ENCODE results near the gene PITX2.

Gene PITX2

DNA sequence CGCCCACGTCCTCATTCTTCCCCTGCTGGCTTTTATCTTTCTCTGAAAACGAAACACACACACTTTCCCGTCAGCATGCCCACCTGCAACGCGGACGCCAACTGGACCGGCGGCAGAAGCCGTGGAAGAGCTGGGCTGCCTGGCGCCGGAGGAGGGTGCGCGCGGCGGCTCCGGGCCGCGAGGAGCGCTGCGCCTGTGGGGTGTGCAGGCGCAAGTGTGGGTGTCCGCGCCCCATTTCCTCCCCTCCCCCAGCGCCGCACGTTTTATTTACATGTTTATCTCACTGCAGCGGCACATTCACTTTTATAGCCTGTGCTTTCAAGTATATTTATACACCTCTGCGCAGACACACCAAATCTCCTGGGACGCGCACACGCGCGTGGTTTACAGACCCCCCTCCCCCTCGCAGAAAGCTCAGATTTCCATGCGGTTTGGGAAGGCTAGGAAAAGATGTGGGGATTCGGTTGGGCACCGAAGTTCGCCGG lies 1.5 kb downstream of the PITX2 start:
- H3K9me2 ChIP-seq (ENCODE audit: low read depth, low read length), result no peaks in the 10 kb centered on the region
- H3K27ac ChIP-seq (ENCODE audit: low read depth, low read length, poor library complexity, severe bottlenecking), result no peak overlapping the region
- TF ChIP-seq, protein P1, sequence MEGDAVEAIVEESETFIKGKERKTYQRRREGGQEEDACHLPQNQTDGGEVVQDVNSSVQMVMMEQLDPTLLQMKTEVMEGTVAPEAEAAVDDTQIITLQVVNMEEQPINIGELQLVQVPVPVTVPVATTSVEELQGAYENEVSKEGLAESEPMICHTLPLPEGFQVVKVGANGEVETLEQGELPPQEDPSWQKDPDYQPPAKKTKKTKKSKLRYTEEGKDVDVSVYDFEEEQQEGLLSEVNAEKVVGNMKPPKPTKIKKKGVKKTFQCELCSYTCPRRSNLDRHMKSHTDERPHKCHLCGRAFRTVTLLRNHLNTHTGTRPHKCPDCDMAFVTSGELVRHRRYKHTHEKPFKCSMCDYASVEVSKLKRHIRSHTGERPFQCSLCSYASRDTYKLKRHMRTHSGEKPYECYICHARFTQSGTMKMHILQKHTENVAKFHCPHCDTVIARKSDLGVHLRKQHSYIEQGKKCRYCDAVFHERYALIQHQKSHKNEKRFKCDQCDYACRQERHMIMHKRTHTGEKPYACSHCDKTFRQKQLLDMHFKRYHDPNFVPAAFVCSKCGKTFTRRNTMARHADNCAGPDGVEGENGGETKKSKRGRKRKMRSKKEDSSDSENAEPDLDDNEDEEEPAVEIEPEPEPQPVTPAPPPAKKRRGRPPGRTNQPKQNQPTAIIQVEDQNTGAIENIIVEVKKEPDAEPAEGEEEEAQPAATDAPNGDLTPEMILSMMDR (IDR thresholded peaks at IDR 0.05; ENCODE audit: low read length), result no peak
- TF ChIP-seq EZH2 (IDR thresholded peaks at IDR 0.05; ENCODE audit: borderline replicate concordance, low read length), result no peak
- no peak overlapping the region for H3K4me2 ChIP-seq (ENCODE audit: low read length)
- H3F3A ChIP-seq (ENCODE audit: insufficient read depth, low read length), result no peaks in the 10 kb centered on the region
- no peaks in the 10 kb centered on the region for H3K36me3 ChIP-seq (ENCODE audit: insufficient read depth, low read length)
- H2AFZ ChIP-seq (ENCODE audit: low read length), result no peak overlapping the region
- H3K4me3 ChIP-seq (ENCODE audit: low read depth, low read length, poor library complexity, severe bottlenecking), result no peak overlapping the region
- no peak overlapping the region for H3K9ac ChIP-seq (ENCODE audit: low read length)
- no peaks in the 10 kb centered on the region for H3K4me1 ChIP-seq (ENCODE audit: insufficient read depth, low read length, severe bottlenecking)
- H3K27me3 ChIP-seq (ENCODE audit: insufficient read depth, low read length), result no peaks in the 10 kb centered on the region
- no peaks in the 10 kb centered on the region for H3K79me2 ChIP-seq (ENCODE audit: insufficient read depth, low read length)
- H4K20me1 ChIP-seq (ENCODE audit: insufficient read depth, low read length), result no peaks in the 10 kb centered on the region
- no peaks in the 10 kb centered on the region for H3K9me3 ChIP-seq (ENCODE audit: low read length)

DNA sequence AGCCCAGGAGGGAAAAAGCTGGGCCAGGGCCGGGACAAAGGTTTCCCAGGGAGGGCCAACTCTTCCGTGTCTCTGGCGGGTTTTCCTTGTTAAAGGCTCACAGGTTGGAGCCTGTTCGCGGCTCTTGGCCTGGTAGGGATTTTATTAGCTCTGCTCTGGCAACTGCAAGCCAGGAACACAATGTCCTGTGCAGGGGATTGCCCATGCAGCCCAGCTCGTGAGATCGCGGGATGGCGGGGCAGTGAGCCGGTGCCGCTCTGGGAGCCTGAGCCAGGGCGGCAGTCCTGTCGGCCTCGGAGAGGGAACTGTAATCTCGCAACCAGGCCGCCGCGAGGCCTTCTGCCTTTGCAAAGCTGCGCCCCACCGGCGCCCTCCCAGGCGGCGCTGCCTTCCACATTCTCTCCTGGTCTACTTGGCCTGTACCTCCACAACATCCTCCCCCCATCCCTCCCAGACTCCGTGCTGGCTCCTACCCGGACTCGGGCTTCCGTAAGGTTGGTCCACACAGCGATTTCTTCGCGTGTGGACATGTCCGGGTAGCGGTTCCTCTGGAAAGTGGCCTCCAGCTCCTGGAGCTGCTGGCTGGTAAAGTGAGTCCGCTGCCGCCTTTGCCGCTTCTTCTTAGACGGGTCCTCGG lies 2.1 kb downstream of the PITX2 start:
- H4K20me1 ChIP-seq (ENCODE audit: insufficient read depth, low read length), result no peaks in the 10 kb centered on the region
- H3K9ac ChIP-seq (ENCODE audit: low read length), result no peak overlapping the region
- H3K4me2 ChIP-seq (ENCODE audit: low read length), result no peak overlapping the region
- H3K4me1 ChIP-seq (ENCODE audit: insufficient read depth, low read length, severe bottlenecking), result no peaks in the 10 kb centered on the region
- H3K79me2 ChIP-seq (ENCODE audit: insufficient read depth, low read length), result no peaks in the 10 kb centered on the region
- H3K4me3 ChIP-seq (ENCODE audit: low read depth, low read length, poor library complexity, severe bottlenecking), result no peak overlapping the region
- H3F3A ChIP-seq (ENCODE audit: insufficient read depth, low read length), result no peaks in the 10 kb centered on the region
- no peak overlapping the region for H2AFZ ChIP-seq (ENCODE audit: low read length)
- no peak for TF ChIP-seq EZH2 (IDR thresholded peaks at IDR 0.05; ENCODE audit: borderline replicate concordance, low read length)
- TF ChIP-seq, protein P1 (IDR thresholded peaks at IDR 0.05; ENCODE audit: low read length), result no peak
- H3K27ac ChIP-seq (ENCODE audit: low read depth, low read length, poor library complexity, severe bottlenecking), result no peak overlapping the region
- H3K9me2 ChIP-seq (ENCODE audit: low read depth, low read length), result no peaks in the 10 kb centered on the region
- no peaks in the 10 kb centered on the region for H3K27me3 ChIP-seq (ENCODE audit: insufficient read depth, low read length)
- no peaks in the 10 kb centered on the region for H3K36me3 ChIP-seq (ENCODE audit: insufficient read depth, low read length)
- no peaks in the 10 kb centered on the region for H3K9me3 ChIP-seq (ENCODE audit: low read length)

- no peaks in the 10 kb centered on the region for H3K79me2 ChIP-seq (ENCODE audit: insufficient read depth, low read length)
- H3K27me3 ChIP-seq (ENCODE audit: insufficient read depth, low read length), result no peaks in the 10 kb centered on the region
- no peaks in the 10 kb centered on the region for H3F3A ChIP-seq (ENCODE audit: insufficient read depth, low read length)
- H3K27ac ChIP-seq (ENCODE audit: low read depth, low read length, poor library complexity, severe bottlenecking), result no peak overlapping the region
- no peaks in the 10 kb centered on the region for H3K9me3 ChIP-seq (ENCODE audit: low read length)
- no peak overlapping the region for H2AFZ ChIP-seq (ENCODE audit: low read length)
- H3K4me1 ChIP-seq (ENCODE audit: insufficient read depth, low read length, severe bottlenecking), result no peaks in the 10 kb centered on the region
- H3K36me3 ChIP-seq (ENCODE audit: insufficient read depth, low read length), result no peaks in the 10 kb centered on the region
- no peak overlapping the region for H3K9ac ChIP-seq (ENCODE audit: low read length)
- H3K4me3 ChIP-seq (ENCODE audit: low read depth, low read length, poor library complexity, severe bottlenecking), result no peak overlapping the region
- H3K9me2 ChIP-seq (ENCODE audit: low read depth, low read length), result no peaks in the 10 kb centered on the region
- H3K4me2 ChIP-seq (ENCODE audit: low read length), result no peak overlapping the region
- H4K20me1 ChIP-seq (ENCODE audit: insufficient read depth, low read length), result no peaks in the 10 kb centered on the region
- TF ChIP-seq, protein P1 (IDR thresholded peaks at IDR 0.05; ENCODE audit: low read length), result no peak
- no peak for TF ChIP-seq EZH2 (IDR thresholded peaks at IDR 0.05; ENCODE audit: borderline replicate concordance, low read length)
Observed at GRCh38 chr4:110620322-110620690, 2.6 kb downstream of the PITX2 start.

Data from OCI-LY1 (cell line).